Ammon's horn (tissue), 1 donor: ENCODE data around the gene JAML.
"Not testable (repeated sequence)": the region's sequence is repeated elsewhere in the genome, so short reads cannot be mapped to it uniquely, and the experiment has no call there.

Experiments
- DNase-seq: peaks from one replicate; pipeline ENCODE4 v3.0.0-alpha.2; 2016; ENCODE audit warnings: low spot score

JAML gene

DNA sequence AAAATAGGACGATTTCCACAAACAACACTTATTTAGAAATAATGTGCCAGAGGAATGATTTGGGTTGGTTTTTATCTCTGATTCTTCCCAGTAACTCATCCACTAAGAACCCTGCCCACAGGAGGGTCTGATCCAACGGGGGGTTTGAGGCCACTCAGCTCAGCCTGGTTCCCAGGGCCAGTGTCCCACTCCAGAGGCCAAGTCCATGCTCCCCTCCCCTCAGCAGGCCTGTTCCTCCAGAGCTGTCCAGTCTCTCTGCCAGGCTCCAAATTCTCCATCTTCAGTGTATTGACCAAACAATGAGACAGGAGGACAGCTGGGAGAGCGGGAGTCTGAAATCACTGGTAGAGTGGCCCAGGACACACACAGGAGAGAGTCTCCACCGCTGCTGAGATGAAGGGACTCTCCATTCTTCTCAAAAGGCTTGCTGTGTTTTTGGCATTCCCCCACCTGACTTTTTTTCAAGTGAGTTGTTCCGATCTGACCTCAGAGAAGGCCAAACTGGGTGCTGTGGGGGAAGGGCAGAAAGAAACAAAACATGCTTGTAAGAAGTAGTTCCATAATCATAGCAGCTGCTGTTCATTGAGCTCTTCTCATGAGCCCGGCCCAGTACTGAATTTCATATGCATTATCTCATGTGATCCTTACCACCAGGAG, 30.8 kb downstream of the JAML start:
- no peak for DNase-seq

DNA sequence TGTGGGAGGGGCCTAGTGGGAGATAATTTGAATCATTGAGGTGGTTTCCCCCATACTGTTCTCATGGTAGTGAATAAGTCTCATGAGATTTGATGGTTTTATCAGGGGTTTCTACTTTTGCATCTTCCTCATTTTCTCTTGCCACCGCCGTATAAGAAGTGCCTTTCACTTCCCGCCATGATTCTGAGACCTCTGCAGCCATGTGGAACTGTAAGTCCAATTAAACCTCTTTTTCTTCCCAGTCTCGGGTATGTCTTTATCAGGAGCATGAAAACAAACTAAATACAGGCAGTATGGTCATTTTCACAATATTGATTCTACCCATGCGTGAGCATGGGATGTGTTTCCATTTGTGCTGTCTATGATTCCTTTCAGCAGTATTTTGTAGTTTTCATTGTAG, 32.0 kb downstream of the JAML start:
- DNase-seq, result not testable (repeated sequence)

DNA sequence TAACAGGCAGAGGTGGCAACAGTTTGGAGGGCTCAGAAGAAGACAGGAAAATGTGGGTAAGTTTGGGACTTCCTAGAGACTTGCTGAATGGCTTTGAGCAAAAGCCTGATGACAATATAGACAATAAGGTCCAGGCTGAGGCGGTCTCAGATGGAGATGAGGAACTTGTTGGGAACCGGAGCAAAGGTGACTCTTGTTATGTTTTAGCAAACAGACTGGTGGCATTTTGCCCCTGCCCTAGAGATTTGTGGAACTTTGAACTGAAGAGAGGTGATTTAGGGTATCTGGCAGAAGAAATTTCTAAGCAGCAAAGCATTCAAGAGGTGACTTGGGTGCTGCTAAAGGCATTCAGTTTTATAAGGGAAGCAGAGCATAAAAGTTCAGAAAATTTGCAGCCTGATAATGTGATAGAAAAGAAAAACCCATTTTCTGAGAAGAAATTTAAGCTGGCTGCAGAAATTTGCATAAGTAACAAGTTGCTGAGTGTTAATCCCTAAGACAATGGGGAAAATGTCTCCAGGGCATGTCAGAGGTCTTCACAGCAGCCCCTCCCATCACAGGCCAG, 33.8 kb downstream of the JAML start:
- not testable (repeated sequence) for DNase-seq

DNA sequence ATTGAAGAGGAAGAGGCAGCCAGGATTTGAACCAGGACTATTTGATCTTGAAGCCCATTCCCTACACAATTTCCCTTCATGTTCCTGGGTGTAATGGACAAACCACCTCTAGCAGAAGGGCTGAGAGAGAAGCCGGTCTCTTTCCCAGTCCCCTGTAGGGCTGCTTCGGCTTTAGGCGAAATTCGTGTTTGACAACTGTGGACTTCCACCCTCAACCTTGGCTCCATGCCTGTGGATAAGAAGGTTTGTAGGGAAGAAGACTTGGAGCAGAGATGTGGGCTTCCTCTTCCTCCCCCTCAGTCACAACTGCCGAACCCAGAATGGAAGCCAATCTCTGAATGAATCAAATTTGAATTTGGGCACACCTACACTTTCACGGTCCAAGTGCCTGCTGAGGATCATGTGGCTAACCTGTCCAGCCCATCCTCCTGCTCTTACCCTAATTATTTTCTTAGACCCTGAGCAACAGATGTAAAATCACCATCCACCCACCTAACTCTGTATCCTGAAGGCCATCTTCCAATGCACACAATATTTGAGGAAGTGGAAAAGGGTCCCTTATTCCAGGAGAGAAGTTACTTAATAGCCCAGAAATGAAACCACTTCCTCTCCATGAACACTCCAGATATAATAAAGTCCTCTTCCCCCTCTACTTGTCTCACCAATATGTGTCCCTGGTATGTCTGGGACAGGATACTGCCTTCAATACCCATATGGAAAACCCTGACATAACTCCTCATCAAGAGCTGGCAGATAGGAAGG, 38.3 kb downstream of the JAML start:
- DNase-seq, result no peak

DNA sequence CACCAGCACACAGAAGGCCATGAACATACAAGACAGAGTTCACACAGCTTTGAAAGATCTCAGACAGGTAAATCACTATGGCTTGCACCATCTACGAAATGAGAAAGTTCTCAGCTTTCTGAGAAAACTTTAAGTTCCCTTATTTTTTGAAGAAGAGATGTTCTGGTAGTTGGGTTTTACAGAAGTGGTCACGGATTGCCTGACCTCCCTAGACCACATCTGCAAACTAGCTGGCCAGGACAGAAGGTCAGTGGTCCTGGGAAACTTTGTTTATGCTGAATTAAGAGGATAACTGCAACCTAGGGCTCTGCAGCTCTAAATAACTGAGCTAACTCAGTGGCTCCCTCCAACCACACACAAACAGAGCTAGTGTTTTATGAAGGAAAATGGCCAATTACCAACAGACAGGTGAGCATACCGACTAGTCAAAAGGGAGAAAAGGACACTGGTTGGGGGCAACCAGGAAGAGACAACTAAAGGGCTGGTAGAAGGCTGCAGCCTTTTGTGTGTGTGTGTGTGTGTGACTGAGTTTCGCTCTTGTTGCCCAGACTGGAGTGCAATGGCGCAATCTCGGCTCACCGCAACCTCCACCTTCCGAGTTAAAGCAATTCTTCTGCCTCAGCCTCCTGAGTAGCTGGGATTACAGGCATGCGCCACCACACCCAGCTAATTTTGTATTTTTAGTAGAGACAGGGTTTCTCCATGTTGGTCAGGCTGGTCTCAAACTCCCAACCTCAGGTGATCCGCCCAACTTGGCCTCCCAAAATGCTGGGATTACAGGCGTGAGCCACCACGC, 39.8 kb downstream of the JAML start:
- peak; percentile 53 for DNase-seq

DNA sequence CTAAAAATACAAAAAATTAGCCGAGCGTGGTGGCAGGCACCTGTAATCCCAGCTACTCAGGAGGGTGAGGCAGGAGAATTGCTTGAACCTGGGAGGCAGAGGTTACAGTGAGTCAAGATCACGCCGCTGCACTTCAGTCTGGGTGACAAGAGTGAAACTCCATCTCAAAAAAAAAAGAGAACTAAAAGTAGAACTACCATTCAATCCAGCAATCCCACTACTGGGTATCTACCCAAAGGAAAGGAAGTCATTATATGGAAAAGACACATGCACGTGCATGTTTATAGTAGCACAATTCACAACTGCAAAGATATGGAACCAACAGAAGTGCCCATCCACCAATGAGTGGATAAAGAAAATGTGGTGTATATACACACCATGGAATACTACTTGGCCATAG, 41.1 kb downstream of the JAML start:
- DNase-seq, result not testable (repeated sequence)

DNA sequence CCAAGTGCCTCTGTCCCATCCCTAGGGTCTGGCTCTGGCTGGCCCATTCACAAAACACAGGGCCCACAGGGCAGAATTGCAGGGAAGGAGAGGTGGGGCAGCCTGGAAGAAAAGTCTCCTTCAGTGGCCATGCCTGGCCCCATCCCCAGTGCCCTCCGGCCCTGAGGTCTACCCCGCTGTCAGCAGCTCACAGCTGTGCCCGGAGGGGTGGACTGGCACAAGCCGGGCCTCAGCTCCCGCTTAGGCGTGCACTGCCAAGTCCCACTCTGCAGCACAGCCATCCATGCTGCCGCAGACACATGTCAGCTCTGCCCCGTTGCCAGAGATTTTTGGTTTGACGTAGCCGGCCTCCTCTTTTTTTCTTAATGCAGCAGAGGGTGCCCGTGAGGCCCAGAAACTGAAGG, 44.5 kb downstream of the JAML start:
- DNase-seq, result peak; percentile 96

DNA sequence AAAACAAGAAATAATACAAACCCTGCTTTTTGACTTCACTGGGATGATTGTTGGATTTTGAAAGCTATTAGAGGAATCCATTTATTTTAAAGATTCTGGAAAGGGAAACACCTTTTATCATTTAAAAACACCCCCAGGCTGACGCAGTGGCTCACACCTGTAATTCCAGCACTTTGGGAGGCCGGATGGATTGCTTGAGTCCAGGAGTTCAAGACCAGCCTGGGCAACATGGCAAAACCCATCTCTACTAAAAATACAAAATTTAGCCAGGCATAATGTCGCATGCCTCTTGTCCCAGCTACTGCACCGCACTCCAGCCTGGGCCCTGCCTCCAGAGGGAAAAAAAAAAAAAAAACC, 48.1 kb downstream of the JAML start:
- no peak for DNase-seq

DNA sequence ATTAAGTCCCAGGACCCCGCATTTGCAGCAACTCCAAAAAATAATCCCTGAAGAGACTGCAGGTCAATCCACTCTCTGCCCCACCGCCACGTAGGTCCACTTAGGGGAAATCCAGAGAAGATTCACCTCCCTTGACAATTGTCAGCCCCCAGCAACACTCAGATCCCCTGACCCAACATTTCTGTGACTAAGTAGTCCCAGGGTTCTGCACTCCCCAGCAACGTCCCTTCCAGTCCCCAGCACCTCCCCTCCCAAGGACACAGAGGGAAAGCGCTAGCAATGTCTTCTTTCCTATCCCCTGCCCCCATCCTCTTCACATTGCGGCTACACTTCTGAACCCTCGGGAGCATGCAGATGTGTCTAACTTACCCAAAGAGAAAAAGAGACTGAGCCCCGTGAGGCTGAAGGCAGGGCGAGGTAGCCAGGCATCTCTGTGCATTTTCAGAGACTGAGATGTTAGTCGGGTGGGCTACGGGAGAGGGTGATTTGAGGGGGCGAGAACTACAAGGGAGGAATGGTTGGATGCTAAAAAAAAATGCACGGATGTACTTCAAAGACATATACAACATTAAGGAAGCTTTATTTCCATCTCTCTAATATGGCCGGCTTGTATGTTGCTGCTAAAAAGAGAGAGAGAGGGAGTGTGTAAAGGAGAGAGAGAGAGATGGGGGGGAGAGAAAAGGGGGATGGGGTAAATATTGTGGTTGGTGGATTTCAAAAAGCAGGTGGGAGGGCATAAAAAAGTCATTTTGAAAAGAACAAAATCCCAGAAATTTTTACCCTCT, 48.6 kb downstream of the JAML start, which contains the start of gene SCN2B:
Gene SCN2B (minus strand): TSS at position 647 of the 785 bp plus-strand sequence. CDS start 208 bp downstream, at position 439.
- peak; percentile 67 for DNase-seq

DNA sequence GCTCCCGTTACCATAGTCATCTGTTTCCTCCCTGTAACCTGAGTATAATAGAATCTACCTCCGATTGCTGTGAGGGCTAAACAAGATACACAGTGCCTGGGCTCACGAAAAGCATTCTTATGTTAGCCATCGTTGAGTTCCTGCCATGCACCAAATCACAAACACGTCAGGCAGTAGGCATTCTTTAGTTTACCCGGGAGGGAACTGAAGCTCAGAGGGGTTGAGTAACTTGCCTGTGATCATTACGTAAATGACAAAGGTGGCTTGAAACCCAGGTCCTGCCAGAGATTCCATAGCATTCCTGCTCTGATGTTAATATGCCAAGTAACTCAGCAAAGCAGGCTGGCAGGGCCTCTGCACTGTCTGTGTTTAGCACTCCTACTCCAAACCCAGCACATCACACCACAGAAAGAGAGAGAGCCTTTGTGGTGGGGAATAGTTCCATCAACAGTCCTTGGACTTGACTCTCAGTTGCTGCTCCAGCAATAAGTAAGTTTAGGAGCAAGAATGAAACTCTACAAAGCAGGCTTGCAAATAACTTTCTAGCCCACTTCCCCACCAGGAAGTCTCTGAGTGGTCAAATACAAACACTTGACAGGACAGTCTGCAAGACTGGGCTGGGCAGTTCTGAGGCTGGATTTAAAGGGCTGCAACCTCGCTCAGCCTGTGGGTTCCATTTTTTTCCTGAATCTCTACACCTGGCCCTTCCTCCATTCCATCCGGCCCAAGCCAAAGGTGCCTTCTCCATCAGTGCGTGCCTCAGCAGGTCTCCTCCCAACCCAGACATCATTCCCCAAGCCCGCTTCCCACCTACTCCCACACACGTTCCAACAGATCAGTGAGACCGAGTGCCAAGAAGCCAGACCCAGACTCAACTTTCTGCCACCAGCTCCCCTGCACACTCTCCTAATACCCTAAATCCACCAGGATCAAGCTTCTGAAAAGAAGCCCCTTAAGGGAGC, 49.5 kb downstream of the JAML start:
- peak; percentile 48 for DNase-seq

DNA sequence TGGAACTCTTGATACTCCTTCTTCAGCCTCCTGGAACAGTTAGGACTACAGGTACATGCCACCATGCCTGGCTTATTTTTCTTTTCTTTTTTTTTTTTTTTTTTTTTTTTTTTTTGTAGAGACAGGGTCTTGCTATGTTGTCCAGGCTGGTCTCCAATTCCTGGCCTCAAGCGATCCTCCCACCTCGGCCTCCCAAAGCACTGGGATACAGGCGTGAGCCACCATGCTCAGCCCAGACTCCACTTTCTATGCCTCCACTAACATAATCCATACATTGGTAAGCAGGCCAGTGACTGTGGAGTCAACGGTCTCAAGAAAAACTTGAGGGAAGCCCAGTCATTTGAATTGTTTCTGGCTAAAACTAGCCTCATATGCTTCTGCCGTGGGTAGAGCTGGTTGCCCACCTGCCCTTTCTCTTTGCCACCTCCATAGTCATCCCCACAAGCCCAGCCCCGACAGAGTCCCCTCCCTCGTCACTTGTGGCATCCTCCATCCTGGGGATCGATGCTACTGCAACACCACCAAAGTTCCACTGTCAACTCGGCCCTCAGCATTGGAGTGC, 50.7 kb downstream of the JAML start:
- DNase-seq, result no peak

DNA sequence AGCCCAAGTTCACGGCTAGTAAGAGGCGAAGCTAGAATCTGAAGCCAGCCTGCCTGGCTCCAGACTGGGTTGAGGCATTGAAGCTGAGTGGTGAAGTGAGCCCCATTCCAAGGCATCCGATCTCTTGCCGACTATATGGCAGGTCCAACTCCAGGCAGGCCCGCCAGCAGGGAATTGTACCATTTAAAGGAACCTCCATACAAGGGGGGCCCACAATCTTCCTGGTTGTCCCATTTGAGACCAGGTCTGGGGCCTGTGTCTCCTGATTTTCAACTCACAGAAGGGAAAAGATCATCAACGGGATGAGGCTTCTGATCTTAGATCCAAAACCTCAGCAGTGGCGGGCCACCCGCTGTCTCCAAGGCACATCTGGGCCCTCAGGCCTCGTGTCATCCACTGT, 52.5 kb downstream of the JAML start:
- DNase-seq, result no peak

DNA sequence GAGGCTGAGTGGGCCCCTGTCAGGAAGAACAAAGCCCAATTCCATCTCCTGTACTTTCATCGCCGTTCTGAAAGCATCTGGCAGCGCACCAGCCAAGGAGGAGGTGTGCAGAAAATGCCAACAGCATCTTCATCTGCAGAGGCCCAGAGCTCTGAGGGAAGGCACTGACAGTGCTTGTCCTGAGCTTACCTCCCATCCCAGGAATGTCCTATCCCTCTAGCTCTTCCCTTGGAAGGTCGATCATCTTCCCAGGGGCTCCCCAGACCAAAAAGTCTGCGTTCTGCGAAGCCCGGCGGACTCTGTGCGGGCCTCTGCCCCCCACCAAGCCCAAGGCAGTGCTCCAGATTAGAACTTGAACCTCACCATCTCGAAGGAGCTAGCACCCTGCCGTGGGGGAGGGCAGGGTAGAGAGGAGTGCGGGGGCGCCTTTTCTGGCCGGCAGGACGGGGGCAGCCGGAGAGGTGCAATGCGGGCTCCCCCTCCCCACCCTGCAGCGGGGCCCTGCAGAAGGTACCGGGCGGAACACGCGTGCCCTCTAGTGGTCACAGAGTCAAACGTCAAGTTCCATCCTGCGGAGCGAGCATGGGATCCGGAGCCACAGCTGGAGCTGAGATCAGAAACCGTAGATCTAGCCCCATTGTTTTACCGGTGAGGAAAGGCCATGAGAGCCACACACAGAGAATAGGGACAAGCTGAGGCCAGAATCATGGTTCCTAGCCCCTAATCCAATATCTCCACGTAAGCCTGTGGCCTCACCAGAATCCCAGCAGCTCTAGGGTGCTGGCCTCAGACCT, 53.3 kb downstream of the JAML start:
- DNase-seq, result peak; percentile 94

DNA sequence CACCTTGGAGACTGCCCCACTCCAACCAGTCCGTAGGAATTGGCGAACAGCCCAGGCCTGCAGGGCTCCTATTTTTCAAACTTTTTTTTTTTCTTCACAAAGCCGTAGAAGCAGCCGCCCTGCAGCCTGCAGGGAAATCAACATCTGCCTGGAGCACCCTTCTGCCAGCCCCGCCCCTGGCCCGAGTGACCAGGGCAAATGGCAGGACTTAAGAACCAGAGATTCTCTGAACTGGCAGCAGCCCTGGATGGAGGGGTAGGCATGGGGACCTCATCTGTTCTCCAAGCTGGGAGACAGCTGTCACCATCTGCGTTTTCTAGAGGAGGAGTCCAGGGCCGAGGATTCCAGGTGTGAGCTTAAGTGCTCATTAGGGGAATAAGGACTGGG, 53.9 kb downstream of the JAML start:
- no peak for DNase-seq

DNA sequence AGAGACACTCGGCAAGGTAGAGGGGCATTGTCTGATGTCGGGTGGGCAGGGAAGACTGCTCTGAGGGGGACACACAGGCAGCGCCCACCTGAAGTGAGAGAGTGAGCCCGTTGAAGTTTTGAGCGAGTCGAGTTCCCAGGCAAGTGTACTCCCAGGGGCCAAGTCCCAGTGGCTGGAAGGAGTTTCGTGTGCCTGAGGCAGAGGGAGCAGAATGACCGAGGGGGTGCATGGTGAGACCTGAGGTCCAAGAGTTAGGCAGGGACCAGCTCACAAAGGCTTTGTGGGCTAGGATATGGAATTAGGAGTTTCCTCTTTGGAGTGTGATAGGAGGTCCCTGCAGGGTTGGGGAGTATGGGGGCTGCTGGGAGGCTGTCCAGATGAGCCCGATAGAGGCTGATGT, 54.6 kb downstream of the JAML start:
- no peak for DNase-seq

DNA sequence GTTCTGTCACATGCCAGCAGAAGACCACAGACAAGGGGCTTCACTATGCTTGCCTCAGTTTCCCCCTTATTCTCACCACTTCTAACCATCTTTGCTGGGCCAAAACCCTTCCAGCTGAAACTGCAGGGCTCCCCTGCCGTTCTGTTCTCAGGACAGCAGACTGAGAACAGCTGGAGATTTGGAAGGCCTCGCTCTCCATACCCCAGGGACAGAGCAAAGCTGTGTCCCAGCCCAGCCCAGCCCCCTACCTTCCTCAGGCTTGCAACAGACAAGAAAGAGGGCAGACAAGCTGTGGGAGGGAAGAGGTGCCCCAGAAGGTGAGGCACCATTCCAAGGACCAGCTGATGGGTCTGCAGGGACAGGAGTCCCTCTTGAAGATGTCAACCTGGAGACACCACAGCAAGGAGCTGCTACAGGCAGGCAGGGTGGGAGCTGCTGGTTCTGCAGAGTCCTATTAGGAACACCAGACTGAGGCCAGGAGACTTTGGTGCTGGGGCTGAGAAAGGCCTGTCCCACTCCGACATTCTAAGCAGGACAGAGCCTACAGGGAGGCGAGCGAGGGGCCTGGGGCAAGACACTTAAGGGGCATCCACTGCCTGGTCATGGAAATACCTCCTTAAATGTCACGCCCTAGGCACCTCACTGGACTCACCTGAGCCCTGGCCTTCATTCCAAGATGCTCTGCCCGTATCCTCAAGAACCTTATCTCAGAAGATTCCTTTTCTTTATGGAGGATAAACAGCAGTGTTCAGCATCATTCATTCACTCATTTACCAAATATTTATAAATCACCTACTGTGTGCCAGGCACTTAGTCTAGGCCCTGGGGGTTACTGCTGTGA, 55.3 kb downstream of the JAML start:
- no peak for DNase-seq

DNA sequence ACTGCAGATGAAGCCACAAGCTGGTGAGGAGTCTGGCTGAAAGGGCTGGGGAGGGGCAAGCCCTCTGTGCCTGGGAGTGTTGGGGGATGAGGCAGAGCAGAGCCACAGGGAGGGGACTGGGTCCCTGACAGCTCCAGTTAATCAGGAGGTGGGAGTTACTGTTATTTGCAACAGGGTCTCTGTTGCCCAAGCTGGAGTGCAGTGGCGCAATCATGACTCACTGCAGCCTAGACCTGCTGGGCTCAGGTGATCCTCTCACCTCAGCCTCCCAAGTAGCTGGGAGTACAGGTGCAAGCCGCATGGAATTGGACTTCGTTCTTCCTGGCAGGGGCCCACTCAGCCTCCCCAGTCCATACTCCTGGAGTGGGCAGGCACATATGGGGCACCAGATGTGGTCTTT, 56.1 kb downstream of the JAML start:
- DNase-seq, result no peak

DNA sequence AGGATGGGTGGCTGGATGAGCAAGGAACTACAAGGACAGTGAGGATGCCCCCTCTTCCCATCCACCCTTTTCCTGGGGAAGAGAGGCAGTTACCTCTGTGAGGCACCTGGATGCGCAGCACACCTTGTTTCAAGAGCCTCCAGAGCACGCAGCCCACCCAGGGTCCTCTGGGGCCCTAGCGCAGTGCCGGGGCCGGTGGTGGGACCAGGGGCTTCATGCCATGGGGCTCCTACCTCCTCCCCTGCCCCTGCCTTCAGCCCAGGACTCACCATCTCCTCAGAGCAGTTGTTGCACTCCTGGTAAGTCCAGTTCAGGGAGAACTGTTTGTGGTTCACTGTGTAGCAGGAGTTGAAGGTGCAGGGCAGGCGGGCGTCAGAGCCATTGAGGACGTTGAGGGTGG, 56.5 kb downstream of the JAML start:
- no peak for DNase-seq

DNA sequence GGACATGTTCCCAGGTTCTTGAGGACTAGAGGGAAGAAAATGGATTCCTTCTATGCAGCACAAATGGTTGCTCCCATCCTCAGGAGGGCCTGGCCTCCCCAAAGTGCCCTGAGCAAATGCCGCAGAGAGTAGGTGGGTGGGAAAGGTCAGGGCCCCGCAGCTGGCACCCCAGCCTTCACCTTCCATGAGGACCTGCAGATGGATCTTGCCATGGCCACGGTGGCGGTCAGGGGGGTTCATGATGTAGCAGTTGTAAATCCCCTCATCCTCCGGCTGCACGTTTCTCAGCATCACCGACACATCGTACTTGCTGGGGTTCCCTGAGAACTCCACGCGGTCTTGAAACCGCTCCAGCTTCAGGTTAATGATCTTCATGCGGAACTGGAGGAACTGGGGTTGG, 56.9 kb downstream of the JAML start:
- no peak for DNase-seq
